Suppressor macrophage treated with lipopolysaccharide for 1 hour (primary cell): ENCODE measurements around the gene IGFL4.

Experiments
- DNase-seq, 3 donors: peaks; one replicate each; pipeline ENCODE4 v3.0.0-alpha.2; 2020 to 2022

IGFL4 gene

DNA sequence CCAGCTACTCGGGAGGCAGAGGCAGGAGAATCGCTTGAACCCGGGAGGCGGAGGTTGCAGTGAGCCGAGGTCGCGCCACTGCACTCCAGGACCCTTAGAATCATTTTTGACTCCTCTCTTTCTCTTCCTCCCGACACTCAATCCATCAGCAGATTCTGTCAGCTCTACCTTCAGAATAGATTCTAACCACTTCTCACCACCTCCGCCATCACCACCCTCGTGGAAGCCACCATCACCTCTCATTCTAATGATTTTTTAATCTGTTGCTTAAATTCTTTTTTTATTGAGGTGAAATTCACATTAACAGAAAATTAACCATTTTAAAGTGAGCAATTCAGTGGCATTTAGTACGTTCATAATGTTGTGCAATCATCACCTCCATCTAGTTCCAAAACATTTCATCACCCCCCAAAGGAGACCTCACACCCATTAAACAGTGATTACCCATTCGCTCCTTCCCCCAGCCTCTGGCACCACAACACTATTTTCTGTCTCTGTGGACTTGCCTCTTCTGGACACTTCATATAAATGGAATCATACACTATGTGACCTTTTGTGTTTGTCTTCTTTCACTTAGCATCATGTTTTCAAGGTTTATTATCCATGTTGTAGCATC is 50.6 kb downstream of the IGFL4 start:
- no peak for DNase-seq
